ENCODE results near the gene CABP4. TPM values are rescaled to one million over a fixed set of nuclear protein-coding genes. Genes with fewer than 3 reads are reported as not detected.

Gene CABP4
- total and polyA plus RNA-seq, 10 of the 15 experiments (the other 5 are each of a cell fraction or from before 2014, with no cell fraction given): 0.04 to 0.41 (median 0.14) TPM; not detected in 2

- TF ChIP-seq CUX1 (IDR thresholded peaks at IDR 0.05; ENCODE audit: insufficient replicate concordance, low read depth, low read length) (peak; percentile 24), IRF4 (IDR thresholded peaks at IDR 0.05; ENCODE audit: low read depth, low read length) (no peak), FOXM1 (IDR thresholded peaks at IDR 0.05; ENCODE audit: low read depth, low read length) (no peak), SMAD5 (IDR thresholded peaks at IDR 0.05; ENCODE audit: low read depth) (no peak), YBX1 (IDR thresholded peaks at IDR 0.05) (no peak), E4F1 (IDR thresholded peaks at IDR 0.05; ENCODE audit: borderline replicate concordance, partially characterized antibody) (no peak), SREBF2 (IDR thresholded peaks at IDR 0.05; ENCODE audit: low read length) (no peak), IRF3 (IDR thresholded peaks at IDR 0.05) (no peak), POU2F2 (IDR thresholded peaks at IDR 0.05; ENCODE audit: borderline replicate concordance, low read depth, low read length) (no peak), NKRF (conservative IDR thresholded peaks at IDR 0.05) (no peak), MTA2 (IDR thresholded peaks at IDR 0.05; ENCODE audit: low read depth) (peak; percentile 53), PAX8 (IDR thresholded peaks at IDR 0.05) (no peak)
Measured at GRCh38 chr11:67482275-67482826, 27.2 kb downstream of the CABP4 start (continued).

Data from GM12878 (cell line).